SHP77 treated with DMSO at 0.1 percent for 48 hours (cell line): ENCODE results near the gene STX1B.
"Not testable (repeated sequence)": the region's sequence is repeated elsewhere in the genome, so short reads cannot be mapped to it uniquely, and the experiment has no call there.

Source experiments
- DNase-seq: peaks from one replicate; lab custom pipeline; 2025; lab: John Stamatoyannopoulos, UW

Gene STX1B

DNA sequence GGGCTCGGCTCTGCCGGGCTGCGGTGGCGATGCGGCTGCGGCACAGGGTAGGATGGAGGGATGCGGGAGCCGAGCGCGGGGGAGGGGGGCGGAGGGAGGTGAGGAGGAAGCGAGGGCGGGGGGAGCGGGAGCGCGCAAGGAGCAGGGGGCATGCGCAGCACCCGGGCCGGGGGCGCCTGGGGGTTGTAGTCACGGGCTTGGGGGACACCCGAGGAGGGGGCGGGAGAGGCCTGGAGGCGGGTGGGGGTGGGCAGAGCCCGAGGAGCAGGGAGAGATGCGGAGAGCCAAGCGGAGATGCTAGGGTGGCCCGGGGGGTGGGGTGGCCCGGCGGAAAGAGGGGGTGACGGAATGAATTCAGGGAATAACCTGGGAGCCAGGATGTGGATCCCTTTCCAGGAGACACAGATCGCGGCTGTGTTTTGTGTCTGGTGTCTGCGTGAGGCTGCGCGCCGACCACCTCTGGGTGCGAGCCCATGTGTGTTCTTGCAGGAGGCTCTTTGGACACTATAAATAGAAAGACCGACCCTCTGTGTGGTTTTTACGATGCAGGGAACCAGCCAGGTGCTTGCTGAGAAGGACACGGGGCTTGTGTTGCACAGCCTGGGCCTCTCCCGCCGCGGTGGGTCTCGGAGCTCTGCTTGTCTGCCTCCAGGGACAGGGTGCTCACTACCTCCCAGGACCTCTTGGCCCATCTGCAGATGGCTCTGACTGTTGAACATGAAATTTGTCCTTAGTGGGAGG is at the start of gene STX1B:
TSS of gene STX1B (minus strand) at position 54 of the 741 bp plus-strand sequence. CDS start 242 bp downstream, outside the sequence.
- no peak for DNase-seq

DNA sequence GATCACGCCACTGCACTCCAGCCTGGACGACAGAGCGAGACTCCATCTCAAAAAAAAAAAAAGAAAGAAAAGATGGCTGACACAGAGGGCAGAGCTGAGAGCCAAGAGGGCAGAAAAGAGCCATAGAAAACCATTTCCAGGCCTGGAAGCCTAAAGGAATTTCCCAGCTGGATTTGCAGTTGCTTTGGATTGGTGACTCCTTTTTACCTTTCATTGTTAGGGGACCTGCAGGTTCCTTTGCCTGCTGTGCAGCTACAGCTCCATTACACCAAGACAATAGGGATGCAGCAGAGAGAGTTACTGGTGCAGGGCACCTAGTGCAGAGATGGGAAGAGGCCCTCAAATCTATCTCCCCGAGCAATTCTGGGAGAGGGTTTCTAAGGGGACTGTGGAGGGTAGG is 45.2 kb upstream of the STX1B start:
- no peak for DNase-seq

DNA sequence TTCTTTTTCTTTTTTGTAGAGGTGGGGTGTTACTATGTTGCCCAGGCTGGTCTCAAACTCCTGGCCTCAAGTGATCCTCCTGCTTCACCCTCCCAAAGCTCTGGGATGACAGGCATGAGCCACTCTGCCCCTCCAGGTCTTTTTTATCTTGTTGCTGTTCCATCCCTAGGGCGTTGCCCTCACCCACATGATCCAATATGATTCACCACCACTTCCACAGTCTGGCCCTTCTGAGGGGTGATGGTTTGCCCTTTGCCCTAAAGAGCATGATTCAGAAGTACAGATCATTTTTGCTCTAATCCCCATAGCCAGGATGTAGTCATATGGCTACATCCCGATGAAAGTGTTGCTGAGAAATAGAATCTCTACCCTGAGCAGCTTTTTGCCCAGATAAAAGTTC is 41.7 kb upstream of the STX1B start:
- DNase-seq: no peak

DNA sequence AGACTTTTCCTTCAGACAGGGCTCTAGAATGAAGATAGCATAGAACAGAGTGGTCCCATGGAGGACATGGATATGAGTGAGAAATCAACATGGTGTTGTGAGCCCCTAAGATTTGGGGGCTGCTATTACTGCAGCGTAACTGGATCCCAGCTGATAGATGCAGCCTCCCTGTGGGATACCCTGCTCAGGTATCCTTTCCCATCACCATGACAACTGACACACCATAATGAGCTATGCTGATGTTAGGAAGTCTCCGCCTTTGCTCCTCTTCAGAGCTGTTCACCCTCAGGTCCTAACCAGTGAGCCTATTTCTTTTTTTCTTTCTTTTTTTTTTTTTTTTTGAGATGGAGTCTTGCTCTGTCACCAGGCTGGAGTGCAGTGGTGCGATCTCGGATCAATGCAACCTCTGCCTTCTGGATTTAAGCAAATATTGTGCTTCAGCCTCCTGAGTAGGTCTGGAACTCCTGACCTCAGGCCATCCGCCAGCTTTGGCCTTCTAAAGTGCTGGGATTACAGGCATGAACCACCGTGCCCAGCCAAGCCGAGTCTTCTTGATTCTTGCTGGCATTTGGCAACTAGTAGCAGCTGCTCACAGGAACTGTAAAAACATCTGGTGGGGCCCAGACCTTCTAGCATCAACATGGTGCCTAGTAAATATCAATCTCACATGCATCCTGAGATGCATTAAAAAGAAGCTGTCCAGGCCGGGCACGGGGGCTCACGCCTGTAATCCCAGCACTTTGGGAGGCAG is 40.0 kb upstream of the STX1B start:
- no peak for DNase-seq

DNA sequence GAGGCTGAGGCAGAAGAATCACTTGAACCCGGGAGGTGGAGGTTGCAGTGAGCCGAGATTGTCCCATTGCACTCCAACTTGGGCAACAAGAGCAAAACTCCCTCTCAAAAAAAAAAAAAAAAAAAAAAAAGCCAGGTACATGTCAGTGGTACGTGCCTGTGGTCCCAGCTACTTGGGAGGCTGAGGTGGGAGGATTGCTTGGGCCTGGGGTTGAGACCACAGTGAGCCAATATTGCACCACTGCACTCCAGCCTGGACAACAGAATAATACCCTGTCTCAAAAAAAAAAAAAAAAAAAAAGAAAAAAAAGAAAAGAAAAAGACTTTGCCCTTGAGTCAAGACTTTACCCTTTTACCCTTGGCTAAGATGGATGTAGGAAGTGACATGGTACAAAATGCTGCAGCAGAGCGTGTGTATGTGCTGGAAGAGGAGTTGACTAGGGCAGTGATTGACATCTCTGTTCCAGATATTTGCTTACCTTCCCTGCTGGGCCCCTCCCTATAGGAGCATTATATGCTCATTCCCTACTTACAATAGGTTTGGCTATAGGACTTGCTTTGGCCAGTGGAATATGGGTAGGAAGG is 33.6 kb upstream of the STX1B start:
- DNase-seq: no peak

DNA sequence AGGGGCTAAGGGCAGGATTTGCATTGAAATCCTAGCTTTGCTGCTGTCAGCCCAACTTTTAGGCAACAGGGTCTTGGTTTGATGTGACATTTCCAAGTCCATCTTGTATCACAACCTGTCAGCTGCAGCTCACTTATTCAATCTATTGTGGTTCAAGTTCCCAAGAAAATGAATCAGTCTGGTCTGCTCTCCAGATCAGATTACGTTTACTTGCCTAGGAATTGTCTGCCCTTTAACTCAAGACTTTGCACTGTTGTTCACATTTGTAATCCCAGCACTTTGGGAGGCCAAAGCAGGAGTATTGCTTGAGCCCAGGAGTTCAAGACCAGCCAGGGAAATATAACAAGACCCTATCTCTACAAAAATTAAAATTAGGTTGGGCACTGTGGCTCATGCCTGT is 32.9 kb upstream of the STX1B start:
- no peak for DNase-seq

DNA sequence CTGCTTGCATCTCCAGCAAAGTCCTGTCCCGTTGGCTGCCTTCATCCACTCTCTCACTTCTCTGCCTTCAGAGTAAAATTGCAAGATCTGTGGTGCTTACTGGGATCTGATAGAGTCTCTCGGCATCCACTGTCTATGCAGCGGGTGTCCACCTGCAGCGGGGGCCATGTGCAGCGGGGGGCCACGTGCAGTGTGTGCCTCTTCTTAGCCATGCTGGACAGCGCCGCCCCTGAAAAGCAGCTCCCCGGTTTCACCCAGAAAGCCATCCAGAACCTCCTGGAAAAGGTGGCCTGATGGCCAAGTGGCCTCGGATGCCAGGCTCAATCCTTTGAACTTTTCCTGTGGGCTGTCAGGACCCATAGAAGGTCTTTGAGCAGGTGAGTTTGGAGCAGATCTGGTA is 32.4 kb upstream of the STX1B start:
- DNase-seq: no peak

DNA sequence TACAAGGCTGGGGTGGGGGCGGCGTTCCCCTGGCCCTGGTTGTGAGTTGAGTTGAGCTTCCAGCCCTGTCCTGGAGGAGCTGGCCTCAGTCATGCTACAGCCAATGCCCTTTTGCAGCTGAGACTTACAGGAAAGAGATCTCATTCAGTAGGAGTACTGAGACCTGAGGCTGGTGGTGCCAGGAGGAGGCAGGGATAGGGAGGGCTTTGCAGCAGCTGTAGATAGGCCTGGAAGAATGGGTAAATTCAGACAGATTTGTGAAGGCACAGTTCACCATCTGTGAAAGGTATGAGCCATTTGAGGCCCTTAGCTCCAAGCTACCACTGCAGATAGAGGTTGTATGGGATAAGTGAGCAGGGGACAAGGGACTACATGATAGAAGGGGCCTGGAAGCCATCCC is 28.6 kb upstream of the STX1B start:
- no peak for DNase-seq

DNA sequence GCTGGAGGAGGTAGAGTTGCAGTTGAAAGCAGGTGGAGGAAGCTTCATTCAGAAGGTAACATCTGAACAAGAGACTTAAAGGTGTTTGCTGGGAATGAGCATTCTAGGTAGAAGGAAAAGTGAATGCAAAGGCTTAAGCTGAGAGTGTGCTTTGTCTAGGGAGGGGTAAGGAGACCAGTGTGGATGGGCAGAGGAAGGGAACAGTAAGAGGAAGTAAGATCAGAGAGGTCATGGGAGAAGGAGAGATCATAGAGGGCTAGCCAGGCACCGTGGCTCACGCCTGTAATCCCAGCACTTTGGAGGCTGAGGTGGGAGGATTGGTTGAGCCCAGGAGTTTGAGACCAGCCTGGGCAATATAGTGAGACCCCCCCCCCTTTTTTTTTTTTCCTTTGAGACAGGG is 26.3 kb upstream of the STX1B start:
- DNase-seq: no peak

DNA sequence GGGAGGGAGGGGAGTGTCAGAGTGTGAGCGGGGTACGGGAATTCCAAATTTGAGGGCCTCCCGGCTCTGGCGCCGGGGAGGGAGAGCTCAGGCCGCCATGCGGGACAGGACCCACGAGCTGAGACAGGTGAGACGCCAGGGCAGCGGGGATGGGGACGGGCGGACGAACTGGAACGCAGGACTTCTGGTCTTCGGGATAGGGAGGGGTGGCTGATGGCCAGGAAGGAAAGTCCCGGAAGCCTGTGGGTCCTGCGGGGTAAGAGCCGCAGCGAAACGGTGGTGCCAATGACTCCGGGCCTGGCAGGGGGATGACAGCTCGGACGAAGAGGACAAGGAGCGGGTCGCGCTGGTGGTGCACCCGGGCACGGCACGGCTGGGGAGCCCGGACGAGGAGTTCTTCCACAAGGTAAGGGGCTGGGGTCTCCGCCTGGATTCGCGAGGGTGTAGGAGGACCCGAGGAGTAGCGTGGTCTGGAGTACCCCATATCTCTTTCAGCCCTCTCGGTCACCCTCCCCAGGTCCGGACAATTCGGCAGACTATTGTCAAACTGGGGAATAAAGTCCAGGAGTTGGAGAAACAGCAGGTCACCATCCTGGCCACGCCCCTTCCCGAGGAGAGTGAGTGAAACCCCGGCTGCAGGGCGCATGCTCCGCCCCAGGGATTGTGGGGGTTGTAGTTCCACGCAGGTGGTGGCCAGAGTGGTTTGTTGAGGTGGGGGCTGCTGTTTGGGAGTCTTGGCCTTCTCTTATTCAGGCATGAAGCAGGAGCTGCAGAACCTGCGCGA is 23.5 kb upstream of the STX1B start:
- DNase-seq: peak; percentile 71

DNA sequence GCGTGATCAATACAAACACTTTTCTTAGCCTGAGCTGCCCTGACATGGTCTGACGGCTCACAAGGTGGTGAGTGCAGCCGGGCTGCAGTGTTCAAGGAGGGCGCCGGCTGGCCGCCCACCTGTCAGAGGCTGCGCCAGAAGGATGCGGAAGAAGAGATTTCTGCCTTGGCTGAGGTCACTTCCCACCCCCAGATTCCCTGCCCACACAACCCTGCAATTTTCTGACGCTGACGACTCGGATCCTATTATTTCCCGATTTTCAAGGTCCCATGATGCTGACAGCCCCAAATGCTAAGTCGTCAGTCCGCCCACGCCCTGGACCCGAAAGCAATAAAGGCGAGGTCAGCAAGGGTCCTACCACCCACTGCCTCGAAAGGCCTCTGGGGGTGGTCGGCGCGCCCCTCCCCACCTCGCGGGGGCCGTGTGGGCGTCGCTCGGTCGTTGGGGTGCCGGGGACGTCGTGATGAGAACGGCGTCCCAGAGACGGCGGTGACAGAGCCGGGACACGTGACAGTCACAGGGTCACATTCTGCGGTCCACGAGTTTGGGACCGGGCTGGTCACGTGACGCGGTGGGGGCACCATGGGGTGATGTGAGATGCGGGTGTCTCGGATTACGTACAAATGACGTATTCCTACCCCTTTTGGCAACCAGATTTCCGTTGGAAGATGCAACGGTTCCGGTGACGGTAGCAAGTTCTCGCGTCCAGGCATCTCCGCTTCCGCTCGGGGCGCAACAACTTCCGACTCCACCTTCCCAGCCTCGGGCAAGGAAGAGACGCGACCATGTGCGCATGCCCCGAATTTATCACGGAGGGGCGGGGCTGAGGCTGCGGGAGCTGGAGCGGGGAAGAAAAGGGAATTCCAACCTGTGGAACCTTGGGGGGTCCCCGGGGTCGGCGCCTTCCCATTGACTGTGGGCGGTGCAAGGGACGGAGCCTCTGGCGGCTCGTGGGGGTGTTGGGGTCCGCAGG is 22.6 kb upstream of the STX1B start, which contains the start of gene STX4:
TSS of gene STX4 (plus strand) at position 823 of the 973 bp plus-strand sequence. CDS start 248 bp downstream, outside the sequence.
- DNase-seq: peak; percentile 86

DNA sequence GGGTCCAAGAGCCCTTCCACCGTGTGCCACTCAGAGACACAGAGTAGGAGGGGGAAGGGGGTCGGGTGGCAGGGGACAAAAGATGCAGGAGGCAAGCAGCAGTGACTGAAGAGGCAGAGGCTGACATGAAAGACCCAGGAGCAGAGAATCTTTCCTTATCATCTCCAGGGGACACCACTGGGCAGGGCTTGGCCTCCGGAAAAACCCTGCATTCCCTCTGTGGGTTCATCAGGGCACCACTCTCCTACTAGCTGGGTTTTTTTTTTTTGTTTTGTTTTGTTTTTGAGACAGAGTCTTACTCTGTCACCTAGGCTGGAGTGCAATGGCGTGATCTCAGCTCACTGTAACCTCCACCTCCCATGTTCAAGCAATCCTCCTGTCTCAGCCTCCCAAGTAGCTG is 20.8 kb upstream of the STX1B start:
- DNase-seq: no peak

DNA sequence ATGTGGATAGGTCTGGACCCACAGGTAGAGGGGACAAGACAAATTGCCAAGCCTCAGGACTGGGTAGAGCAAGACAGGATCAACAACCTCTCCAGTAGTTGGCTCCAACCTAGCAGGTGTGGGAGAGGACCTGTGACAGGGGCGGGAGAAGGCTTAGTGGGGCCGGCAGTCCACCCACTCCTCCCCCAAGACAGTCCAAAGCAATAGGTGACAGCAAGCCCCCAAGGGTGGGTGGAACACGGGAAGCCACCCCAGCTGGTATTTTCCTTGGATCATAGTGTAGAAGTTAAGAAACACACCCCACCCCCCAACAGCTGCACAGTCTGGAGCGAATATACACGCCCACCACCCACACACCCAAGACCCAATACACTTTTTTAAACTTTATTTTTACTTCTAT is 18.8 kb upstream of the STX1B start:
- DNase-seq: no peak

DNA sequence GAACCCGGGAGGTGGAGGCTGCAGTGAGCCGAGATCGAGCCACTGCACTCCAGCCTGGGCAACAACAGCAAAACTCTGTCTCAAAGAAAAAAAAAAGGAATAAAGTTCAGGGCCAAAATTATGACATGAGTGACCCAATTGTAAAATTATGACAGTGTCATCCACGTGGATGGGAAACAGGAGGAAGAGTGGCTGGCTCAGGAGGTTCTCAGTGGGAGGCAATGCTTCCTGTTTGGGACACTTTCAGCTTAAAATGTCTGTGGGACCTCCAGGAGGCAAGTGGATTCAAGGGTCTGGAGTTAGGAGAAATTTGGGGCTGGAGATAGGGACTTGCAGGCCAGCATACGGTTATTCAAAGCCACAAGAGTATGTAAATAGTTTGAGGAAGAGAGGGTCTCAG is 14.9 kb upstream of the STX1B start:
- no peak for DNase-seq

DNA sequence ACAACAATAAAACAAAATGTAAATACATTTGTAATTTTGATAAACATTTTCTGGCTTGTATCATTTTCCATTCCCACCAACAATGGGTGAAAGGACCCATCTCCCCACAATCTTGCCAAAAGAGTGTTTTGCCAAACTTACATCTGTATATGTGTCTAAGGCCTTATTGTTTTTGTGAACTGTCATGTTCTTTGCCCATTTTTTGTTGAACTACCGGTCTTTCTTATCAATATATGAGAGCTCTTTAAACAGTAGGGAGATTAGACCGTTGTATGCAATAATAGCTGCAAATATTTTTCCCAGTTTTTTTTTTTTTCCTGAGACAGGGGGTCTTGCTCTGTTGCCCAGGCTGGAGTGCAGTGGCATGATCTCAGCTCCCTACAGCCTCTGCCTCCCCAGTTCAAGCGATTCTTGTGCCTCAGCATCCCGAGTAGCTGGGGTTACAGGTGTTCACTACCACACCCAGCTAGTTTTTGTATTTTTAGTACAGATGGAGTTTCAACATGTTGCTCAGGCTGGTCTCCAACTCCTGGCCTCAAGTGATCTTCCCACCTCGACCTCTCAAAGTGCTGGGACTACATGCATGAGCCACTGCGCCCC is 13.3 kb upstream of the STX1B start:
- DNase-seq: no peak

DNA sequence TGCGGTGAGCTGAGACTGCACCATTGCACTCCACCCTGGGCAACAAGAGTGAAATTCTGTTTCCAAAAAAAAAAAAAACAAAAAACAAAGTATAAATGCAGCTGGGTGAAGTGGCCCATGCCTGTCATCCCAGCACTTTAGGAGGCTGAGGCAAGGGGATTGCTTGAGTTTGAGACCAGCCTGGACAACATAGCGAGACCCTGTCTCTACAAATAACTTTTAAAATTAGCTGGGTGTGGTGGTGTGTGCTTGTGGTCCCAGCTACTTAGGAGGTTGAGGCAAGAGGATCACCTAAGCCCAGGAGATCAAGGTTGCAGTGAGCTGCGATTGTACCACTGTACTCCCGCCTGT is 12.8 kb upstream of the STX1B start:
- DNase-seq: no peak

DNA sequence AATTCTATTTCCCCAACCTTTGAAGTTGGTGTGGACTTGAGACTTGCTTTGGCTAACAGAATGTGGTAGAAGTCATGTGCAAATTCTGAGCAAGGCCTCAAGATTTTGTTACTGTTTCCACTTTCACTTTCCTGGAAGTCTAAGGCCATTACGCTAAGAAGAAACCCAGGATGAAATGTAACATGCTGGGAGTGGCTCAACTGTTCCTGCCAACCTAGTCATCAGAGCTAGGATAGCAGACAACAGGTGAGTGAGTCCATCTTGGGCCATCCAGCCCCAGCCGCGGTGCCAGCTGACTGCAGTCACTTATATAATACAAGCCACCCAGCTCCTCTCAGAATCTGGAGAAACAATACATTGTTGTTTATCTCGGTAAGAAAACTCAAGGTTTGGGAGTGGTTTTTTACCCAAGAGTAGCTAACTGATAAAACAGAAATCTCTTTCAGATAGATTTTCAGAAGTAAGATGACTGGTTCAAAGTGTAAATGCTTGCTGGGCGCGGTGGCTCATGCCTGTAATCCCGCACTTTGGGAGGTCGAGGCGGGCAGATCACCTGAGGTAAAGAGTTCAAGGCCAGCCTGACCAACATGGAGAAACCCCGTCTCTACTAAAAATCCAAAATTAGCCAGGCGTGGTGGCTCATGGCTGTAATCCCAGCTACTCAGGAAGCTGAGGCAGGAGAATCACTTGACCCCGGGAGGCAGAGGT is 12.3 kb upstream of the STX1B start:
- DNase-seq: no peak

DNA sequence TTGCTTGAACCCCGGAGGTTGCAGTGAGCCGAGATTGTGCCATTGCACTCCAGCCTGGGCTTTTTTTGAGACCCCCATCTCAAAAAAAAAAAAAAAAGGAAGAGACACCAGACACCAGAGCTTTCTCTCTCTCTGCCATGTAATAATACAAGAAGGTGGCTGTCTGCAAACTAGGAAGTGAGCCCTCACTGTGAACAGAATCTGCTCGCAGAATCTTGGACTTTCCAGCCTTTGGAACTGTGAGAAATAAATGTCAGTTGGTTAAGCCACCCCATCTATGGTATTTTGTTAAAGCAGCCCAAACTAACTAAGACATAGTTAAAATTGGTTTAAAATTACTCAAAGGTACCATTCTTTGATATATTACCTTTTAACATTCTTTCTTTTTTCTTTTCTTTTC is 10.1 kb upstream of the STX1B start:
- DNase-seq: no peak

DNA sequence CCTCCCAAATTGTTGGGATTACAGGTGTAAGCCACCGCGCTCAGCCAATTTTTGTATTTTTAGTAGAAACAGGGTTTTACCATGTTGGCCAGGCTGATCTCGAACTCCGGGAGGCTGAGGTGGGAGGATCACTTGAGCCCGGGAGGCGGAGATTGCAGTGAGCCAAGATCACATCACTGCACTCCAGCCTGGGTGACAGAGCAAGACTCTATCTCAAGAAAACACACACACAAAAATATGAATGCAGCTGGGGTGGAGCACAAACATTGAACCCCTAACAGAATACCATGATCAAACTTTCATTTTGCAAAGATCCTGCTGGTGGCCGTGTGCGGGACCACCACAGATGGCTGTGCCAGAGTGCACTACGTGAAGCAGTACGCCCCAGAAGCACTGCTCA is 7.3 kb upstream of the STX1B start:
- DNase-seq: not testable (repeated sequence)

DNA sequence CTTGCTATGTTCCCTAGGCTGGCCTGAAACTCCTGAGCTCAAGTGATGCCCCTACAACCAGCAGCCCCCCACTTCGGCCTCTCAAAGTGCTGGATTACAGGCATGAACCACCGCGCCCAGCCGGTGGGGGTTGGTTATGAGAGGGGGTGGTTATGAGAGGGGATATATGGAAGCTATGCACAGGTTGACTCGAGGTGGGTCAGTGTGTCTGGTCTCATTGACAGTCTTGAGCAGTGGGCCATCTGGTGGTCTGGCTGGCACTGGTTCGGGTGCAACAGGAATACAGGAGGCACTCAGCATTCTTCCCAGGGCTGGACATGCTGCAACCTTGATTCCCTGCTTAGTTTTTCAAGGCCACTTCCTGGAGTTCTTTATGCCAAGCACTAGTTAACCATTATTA is 5.6 kb upstream of the STX1B start:
- DNase-seq: no peak
